Urothelium cell line (cell line): Measurements from ENCODE around the gene IER2.

Experiments
- DNase-seq: peaks from one replicate; pipeline ENCODE4 v3.0.0; 2011; ENCODE audit warnings: low spot score, mixed read lengths
- FAIRE-seq: peaks from 2 replicates; lab custom pipeline; 2011; peaks lifted over from hg19 to GRCh38; lab: Jason Lieb, UNC

Gene IER2

DNA sequence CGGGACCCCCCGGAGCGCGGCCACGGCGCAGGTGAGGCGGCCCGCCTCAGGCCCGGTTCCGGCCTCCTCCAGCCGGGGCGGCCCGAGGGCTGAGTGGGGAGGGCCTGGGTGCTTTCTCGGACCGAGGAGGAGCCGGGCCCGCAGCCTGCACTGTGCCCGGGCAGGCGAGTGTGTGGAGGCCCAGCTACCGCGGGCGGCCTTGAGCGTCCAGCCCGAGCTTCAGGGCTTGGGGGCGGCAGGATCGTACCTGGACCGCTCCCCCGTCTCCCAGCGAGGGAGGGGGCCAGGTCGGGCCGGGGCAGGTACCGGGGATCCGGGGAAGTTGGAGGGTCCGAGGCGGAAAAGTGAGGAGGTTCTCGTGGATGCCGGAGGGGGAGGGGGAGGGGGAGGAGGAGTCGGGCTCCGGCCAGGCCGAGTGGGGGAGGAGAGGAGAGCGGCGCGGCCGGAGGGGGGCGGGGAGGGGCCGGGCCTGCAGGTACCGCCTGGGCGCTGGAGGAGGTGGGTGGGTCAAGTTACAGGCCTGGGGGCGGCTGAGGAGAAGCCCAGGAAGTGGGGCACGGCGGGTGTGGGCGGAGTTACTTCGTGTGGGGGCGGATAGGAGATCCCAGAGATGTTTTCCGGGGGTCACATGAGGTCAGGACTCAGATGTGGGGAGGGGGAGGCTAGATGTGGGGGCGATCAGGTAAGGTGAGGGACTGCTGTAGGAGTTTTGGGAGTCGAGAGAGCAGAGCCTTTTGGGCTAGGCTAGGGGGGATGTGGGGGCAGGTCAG is 31.6 kb upstream of the IER2 start:
- FAIRE-seq (no peak), DNase-seq (peak; percentile 53)

DNA sequence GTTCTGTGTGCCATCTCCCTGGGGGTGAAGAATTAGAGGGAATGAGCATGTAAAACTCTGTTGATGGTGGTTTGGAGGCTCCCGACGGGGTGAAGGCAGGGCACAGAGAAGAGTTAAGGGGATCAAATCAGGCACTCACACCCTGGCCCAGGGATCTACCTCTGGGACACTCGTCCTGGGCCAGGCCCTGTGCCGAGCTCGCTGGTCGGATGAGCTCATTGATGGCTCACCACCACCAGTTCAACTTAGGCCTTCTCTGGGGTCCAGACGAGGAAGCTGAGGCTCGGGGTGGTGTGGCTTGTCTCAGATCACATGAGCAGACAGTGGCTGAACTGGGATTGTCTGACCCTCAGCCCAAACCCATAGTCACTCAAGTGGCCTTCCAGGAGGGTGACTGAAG is 30.6 kb upstream of the IER2 start:
- DNase-seq (no peak), FAIRE-seq (no peak)

DNA sequence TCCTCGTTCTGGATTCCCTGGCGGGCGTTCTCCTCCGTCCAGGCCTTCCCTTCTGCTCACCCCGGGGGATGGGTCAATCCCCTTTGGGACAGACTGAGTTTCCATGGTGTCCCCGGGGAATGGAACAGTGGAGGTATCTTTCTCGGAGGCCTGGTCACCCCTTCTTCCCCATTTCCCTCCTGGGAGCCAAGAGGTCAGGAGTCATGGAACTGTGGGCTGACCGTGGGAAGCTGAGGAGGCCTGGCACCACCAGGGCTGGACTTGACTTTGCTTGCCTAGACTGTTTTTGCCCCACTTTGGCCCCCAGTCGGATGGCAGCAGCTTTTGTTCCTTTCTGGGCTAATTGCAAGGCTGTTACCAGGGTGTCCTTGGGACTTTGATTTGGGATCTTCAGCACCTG is 30.2 kb upstream of the IER2 start:
- no peak for FAIRE-seq

DNA sequence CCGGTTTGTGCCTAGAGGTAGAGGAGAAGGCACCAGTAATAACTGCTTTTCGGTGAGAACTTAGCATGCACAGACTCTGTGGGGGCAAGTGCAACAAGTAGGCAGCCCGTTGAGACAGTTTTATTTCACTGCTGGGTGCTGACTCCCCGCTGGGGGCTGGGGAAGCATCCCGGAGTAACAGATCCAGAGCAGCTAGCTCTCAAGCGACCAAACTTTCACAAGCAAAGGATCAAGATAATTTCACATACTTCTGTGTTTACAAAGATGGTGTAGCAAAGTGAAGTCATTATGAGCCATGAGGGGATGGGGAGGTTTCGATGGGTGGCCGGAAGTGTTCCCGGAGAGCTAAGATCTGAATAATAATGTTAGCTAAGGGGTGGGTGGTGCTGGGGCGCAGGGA is 29.4 kb upstream of the IER2 start:
- FAIRE-seq, result no peak
- DNase-seq, result no peak

More for the DNA sequence above, 30.2 kb upstream of the IER2 start:
- no peak for DNase-seq

DNA sequence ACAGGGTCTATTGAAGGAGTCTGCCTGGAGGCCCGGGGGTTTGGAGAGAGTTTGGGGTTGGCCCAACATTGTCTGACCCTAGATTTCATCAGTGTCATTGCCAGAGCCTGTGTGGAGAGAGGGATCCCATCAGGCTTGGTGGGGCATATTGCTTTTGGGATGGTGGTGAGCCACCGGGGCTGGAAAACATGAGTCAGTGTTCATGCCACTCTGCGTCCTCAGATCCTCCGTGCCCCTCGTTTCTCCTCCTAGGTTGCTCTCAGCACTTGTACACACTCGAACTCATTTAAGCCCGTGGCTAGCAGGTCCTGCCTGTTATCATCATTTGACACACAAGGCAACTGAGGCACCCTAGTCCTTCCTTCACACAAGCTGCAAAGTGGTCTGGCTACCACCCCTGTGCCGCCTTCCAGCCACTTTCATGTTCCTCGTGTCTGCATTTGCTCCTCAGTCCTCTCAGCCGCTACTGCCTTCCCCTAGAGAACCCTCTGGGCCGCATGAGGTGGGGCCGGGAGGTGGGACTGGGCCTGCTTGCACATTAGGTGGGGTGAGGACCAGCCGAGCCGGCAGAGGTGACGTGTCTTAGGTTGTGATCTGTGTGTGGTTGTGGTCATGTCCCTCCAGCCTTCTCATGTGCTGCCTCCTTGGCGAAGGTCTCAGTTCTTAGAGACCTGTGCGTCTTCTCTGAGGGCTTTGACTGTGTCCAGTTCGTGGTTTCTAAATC is 28.5 kb upstream of the IER2 start:
- FAIRE-seq, result no peak
- DNase-seq, result no peak

DNA sequence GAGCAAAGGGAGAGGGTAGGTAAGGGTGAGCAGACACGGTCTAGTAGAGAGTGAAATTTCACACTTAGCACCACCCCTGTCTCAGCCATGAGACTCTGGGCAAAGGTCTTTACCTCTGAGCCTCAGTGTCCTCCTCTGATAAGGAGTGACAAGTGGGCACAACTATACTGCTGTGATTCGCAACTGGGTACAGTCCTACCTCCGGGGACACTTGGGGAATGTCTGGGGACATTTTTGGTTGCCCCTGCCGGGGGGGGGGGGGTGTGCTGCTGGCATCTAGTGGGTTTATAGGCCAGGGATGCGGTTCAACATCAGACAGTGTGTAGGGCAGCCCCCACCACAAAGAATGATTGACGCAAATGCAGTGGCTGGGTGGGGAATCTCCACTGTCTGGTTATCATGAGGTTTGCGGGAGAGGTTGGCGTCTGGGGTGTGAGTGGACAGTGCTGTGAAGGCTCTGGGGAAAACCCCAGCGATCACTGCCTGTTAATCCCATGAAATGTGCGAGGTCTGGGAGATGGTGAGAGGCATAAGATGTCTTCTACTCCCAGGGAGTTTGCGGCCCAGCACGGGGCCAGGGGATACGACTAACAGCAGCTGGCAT is 27.8 kb upstream of the IER2 start:
- FAIRE-seq, result no peak
- no peak for DNase-seq

DNA sequence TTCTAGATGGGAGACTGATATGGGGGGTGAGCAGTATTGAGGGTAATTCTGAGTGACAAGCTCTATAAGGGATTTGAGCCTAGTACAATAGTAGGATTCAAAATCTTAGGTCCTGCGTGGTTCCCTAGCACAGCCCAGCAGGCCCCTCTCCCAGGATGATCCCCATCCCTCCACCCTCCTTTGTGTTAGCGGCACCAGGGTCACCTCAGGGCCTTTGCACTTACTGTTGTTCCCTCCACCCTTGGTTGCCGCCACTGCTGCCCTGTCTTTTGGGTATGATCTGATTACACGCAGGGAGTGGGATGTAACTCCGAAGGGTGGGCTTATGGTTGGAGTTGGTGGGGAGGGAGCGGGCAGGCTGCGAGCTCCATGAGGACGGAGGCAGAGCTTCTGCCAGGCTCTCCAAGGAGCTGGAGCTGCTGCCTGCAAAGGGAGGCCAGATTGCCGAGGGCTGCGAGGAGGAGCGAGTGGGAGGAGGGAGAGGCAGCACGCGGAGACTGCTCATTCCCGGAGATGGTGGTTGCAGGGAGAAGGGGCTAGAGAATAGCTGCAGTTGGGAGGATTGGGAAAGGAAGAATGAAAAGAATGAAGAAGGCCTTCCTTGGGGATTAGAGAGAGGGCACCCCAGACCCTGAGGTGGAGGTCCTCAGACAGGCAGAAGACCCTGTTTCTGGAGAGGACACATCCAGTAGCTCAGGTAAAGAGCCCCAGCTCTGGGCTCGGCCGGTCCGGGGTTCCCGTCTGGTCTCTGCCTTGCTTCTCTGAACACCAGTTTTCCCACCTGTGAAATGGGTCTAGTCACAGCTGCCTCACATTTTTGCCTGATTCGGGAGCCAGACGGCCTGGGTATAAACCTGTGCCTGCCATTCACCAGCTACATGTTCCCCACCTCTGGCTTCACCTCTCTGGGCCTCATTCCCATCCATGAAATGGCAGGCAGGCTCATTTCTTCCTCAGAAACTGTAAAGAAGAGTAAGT is 26.9 kb upstream of the IER2 start:
- FAIRE-seq, result no peak
- no peak for DNase-seq

DNA sequence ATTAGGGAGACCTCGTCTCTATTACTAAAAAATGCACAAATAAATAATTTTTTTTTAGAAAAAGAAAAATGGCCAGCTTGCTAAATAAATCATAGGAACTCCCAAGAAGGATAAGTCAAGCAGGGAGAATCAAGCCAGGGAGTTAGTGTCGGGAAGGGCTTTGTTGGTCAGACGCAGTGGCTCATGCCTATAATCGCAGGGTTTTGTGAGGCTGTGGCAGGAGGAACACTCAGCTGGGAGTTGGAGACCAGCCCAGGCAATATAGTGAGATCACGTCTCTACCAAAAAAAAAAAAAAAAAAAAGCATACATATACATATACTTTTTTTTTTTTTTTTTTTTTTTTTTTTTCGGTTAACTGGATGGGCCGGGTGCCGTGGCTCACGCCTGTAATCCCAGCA is 23.2 kb upstream of the IER2 start:
- FAIRE-seq (no peak), DNase-seq (no peak)

DNA sequence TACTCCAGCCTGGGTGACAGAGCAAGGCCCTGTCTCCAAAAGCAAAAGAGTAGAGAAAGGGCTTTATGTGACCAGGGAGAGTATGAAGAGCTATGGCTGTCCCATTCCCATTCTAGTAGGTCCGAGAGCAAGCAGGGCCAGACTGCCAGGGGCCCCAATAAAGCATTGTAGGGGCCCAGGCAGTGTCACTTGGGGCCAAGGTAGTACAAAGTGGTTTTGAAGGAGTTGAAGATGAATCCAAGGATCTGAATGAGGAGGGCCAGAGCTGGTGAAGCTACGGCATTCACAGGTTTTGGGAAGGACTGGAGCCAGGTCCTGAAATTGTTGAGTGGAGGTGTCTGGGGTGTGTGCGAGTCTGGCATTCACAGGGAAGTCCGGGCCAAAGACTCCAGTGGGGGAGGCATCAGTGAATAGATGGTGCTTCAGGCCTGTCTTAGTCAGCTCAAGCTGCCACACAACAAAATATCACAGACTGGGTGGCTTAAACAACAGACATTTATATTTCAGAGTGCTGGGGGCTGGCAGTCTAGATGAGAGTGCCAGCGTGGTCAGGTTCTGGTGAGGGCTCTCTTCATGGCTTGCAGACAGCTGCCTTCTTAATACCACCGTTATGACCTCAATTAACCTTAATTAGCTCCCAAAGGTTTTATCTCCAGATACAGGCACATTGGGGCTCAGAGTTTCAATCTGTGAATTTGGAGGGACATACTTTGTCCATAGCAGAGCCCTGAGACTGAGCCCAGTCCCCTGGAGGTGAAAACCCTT is 22.2 kb upstream of the IER2 start:
- no peak for FAIRE-seq

DNA sequence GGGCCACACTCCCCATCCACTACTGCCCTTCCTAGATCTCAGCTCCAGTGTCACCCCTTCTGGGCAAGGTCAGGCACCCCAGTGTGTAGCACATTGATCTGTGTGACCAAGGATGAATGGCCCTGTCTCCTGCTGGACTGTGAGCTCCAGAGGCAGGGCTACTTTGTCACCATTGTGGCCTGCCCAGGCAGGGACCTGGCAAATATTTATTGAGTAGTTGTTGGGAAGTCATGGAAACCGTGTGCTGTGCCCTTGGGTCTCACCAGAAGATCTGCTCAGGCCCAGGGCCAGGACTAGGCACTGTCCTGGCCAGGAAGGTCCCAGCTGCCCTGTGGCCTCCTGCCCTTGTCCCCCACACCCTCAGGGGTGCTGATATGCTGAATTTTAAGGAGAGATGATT is 21.6 kb upstream of the IER2 start:
- DNase-seq (no peak), FAIRE-seq (no peak)

More for the DNA sequence above, 22.2 kb upstream of the IER2 start:
- no peak for DNase-seq

DNA sequence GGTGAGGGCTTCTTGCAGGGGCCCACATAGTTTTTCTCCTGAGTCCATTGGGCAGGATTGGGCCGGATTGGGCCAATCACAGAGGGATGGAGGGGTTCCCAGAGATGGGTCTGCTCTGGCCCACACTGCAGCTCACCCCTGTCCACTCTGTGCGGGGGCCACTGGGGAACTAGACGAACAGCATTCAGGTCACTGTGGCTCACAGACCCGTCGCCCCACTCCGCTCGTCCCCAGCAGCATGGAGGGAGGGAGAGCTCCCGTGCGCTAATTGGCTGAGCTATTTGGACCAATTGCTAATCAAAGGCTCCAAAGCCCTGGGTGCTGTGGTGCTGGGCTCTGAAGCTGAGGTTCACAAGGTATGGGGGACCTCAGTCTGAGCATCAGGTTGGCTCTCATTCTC is 20.8 kb upstream of the IER2 start:
- no peak for FAIRE-seq
- DNase-seq, result no peak

DNA sequence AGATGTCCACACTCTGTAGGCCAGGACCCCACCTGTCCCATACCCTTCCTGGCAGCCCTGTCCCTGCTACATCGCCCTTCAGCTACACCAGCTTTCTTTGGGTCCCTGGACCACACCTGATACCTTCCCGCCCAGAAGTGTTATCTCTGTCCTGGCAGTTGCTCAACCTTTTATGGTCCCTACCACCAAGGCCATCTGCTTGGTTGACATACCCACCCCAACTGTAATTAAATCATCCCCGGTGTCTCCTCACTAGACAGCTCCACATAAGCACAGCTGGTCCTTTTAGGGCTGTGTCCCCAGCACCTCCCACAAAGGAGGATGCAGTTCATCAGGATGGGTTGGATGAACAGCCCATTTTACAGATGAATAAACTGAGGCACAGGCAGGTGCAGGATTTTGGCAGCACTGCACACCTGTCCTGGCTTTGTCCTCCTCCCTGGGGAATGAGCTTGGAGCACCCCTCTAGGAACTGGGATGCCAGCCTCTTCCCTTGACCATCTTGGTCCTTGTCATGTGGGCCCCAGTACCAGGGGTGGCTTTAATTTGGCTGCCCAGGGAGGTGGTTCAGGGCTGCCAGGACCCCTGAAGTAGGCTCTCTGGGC is 19.2 kb upstream of the IER2 start:
- FAIRE-seq (no peak), DNase-seq (no peak)

DNA sequence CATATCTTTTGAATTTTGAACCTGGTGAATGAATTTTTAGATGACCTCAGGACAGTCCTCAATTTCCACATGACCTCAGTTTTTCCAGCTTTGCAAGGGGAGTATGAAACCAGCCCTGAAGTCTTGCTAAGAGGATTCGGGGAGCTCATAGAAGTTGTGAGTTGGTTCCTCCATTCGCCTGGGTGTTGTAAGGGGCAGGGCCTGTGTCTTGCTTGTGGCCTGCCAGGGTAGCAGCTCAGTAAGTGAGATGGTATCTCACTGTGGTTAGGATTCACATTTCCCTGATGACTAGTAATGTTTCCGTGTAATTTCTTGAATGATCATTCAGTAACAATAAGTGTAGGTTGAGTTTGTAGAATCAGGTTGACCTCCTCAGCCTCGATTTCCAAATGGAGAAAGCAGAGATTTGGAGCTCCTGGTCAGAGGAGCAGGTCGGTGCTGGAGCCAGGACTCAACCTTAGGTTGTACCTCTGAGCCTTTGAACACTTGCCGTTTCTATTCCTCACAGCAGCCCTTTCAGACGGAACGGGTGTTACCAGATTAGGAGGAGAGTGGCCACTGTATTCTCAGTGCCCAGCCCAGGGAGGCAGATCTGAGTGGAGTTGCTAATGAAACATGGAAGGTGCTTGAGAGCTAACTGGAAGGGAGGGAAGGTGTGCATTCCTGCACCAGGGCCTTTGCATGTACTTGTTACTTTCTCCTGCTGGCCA is 17.6 kb upstream of the IER2 start:
- no peak for FAIRE-seq
- no peak for DNase-seq

DNA sequence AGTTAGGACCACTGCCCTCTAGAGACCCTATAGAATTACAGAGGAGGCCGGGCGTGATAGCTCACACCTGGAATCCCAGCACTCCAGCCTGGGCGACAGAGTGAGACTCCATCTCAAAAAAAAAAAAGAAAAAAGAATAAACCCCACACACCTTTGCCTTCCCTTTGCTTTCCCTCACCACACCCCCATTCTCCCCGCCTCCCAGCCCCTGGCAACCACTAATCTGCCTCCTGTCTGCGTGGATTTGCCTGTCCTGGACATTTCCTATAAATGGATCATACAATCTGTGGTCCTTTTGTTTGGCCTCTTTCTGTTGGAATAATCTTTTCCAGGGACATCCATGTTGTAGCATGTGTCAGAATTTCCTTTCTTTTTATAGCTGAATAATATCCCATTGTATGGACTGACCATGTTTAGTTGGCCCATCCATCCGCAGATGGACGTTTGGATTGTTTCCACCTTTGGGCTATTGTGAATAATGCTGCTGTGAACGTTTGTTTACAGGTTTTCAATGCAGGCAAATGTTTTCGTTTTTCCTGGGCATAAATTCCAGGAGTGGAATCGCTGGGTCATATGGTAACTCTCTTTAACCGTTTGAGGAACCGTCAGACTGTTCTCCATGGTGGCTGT is 16.9 kb upstream of the IER2 start:
- DNase-seq, result no peak
- FAIRE-seq, result no peak

DNA sequence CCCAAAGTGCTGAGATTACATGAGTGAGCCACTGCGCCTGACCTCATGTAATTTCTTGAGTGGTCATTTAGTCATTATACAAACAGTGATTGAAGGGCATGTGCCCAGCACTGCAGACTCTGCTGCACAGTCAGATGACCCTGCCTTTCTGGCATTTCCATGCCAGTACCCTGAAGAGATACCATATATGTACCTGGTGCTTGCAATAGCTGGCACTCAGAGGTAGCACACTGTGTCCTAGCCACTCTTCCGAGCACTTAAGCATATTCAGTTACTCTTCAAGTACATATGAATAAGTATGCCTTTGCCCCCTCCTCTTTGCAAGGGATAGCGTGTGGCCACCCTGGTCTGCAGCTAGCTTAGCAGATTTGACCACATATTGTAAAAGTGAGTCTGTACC is 15.6 kb upstream of the IER2 start:
- FAIRE-seq, result no peak

DNA sequence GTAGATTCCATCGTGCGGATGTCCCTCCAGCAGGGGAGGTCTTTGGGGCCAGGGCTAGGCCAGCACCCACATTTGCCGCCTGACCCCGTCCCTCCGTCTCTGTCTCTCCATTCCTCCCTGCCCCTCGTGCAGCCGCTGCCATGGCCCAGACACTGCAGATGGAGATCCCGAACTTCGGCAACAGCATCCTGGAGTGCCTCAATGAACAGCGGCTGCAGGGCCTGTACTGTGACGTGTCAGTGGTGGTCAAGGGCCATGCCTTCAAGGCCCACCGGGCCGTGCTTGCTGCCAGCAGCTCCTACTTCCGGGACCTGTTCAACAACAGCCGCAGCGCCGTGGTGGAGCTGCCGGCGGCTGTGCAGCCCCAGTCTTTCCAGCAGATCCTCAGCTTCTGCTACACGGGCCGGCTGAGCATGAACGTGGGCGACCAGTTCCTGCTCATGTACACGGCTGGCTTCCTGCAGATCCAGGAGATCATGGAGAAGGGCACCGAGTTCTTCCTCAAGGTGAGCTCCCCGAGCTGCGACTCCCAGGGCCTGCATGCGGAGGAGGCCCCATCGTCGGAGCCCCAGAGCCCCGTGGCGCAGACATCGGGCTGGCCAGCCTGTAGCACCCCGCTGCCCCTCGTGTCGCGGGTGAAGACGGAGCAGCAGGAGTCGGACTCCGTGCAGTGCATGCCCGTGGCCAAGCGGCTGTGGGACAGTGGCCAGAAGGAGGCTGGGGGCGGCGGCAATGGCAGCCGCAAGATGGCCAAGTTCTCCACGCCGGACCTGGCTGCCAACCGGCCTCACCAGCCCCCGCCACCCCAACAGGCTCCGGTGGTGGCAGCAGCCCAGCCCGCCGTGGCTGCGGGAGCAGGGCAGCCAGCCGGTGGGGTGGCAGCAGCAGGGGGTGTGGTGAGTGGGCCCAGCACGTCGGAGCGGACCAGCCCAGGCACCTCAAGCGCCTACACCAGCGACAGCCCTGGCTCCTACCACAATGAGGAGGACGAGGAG is 14.8 kb upstream of the IER2 start:
- DNase-seq (no peak), FAIRE-seq (no peak)

More for the DNA sequence above, 15.6 kb upstream of the IER2 start:
- DNase-seq, result no peak

DNA sequence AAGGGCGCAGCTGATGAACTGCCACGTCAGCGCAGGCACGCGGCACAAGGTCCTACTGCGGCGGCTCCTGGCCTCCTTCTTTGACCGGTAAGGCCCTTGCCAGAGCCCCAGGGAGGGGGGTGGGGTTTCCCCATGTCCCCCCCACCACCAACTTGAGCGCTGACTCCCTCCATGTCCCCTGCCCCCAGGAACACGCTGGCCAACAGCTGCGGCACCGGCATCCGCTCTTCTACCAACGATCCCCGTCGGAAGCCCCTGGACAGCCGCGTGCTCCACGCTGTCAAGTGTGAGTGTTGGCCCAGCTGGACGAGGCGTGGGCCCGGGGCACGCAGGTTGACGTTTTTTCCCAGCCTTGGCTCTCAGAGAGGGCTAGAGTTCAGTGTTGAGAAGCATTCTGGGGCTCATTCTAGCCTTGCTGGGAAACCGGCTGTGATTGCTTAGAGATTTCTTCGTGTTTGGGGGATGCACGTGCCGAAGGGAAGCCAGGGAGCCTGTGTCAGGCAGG is 12.9 kb upstream of the IER2 start:
- DNase-seq, result no peak
- no peak for FAIRE-seq
